NCI-H1930 (cell line): Measurements from ENCODE around the gene PNLIPRP1.

ENCODE experiments used
- DNase-seq, 2 experiments: peaks; one replicate each; lab custom pipeline; 2025; lab: John Stamatoyannopoulos, UW

The PNLIPRP1 gene

DNA sequence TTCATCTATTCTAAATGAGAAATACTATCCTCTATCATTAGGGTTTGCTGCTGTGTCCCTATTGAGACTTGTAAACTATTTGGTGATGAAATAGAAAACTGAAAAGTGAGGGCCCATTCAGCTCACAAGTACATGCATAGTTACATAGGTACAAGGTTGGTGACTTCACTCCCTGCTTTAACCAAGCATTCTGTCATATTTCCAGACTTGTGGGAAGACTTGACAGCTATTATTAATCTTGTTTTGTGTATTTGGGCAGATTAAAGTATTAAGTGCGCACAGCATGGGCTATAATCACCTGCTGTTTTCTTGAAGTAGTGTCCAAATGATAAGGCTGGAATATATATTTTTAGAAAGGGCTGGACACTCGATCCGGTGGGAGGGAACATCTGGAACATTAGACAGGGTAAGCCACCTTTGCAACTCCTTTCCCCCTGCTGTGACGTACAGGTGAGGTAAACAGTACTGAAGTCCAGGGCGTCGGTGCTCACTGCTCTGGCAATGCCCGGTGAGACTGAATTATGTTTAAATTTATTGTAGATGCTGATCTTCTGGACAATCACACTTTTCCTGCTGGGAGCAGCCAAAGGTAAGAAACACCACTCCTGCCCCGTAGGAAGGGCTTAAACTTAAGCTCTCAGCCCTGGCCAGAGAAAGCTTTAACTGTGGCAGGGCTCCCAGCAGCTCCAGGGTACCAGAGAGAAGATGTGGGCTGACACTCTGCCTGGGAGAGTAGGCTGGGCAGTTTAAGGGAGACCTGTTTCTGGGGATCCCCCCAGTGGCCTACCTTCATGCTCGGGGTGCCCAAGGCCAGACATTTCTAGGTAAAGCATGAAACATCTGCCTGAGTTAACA lies at the start of gene PNLIPRP1:
TSS of gene PNLIPRP1 (plus strand) at position 370 of the 855 bp plus-strand sequence. CDS start at position 541, 171 bp downstream.
- no peak for DNase-seq

DNA sequence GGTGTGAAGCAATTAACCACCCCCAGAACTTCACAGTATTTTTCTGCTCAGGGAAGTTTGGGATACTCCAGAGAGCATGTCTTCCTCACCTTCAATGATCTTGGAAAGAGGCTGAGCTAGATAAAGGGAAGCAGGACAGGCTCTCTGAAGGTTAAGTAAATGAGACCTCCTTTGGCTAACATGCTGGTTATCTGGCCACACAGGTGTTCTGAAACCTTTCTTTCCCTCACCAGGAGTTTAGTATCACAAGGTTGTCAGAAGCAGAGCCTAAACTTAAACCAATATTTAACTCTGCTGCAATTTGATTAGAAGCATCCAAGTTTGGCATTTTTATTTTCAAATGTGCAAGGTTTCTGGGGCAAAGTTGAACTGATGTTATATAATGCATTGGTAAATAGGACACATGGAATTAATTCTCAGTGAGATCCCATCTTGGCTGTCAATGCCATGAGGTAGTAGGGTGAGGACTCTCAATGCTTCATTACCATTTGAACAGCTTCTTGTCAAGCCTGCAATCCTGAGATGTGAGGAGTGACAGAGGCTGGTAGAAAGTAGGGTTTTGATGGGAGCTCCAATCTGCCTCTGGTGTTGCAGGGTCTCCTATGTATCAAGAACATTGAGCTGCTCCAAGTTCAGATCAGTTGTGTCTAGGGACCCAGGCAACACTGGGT lies 48.6 kb upstream of the PNLIPRP1 start:
- no peak for DNase-seq

DNA sequence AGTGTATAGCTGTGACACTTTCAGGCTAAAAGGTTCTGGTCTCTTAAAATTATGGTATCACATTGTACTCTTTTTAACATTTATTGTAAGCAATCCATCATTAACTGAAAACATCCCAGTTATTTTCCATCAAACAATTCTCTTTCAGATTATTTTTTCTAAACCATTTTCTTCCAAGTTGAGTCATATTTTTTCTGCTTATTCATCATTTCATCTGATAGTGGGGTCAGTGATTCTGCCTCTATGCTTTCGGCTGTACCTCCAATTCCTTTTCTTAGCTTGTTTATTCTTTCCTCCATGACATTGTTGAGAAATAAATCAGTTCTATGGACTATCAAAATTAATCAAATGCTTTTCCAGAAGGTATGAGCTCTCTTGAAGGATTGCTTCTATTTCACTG lies 45.6 kb upstream of the PNLIPRP1 start:
- no peak for DNase-seq

DNA sequence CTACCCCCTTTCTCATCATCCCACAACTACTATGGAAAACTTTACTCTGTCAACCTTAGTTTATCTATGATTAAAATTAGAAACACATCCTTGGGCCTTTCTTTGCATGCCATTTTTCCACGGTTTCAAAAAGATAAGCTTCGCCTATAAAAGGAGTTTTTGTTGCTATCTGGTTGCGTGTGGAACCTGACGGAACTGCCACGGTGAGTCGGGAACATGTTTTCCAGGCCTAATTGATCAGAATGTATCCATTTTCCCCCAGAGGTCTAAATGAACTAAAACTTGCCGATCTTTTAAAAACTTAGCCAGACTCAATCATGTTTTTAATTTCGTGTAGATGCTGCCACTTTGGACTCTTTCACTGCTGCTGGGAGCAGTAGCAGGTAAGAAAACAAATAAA lies 45.0 kb upstream of the PNLIPRP1 start, which contains the start of gene PNLIP:
TSS of gene PNLIP (plus strand) at position 176 of the 400 bp plus-strand sequence. CDS start at position 338, 162 bp downstream.
- no peak for DNase-seq

DNA sequence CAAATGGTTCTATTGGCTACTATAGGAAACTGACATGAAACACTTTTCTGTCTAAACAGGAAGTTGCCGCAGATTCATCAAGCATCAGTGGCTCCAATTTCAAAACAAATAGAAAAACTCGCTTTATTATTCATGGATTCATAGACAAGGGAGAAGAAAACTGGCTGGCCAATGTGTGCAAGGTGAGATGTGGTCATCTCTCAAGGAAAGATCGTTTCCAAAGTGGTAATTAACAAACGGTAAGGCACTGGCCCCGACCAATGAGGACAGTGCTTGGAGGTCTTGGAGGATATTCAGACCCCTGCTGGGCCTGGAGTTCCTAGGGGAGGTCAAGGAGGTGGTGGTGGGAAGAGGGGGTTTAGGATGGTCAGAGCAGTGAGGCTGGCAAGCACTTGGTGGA lies 42.5 kb upstream of the PNLIPRP1 start:
- no peak for DNase-seq

DNA sequence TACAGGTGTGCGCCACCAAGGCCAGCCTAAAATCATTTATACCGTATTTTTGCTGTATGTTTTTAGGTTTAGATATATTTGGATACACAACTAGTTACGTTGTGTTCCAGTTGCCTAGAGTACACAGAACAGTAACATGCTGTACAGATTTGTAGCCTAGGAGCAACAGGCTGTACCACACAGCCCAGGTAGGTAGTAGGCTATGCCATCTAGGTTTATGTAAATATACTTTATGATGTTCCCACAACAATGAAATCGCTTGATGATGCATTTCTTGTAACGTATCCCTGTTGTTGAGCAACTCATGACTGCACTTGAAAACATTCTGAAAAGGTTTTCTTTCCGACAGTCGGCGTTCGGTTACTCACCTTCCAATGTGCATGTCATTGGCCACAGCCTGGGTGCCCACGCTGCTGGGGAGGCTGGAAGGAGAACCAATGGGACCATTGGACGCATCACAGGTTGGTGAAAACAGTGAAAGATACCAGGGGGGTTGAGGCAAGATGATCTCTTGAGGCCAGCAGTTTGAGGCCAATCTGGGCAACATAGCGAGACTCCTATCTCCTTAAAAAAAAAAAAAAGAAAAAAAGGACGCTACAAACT lies 37.3 kb upstream of the PNLIPRP1 start:
- no peak for DNase-seq

DNA sequence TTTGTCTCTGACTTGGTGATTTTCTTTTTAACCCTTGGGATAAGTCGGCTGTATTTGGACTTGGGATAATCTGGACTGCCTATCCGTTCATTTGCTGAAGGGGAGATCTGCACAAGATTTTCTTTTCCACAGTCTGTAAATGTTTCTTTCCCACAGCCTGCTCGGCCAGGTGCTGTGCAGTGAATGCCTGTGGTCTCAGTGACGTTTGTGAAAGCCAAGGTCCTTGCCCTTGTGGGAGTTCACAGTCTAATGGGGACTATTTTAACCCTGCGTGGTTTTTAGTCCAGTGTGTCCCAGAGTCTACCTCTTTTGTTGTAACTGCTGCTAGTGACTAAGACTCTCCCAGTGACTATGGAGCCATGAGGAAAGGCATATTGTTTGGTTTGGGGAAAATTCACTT lies 36.1 kb upstream of the PNLIPRP1 start:
- no peak for DNase-seq

DNA sequence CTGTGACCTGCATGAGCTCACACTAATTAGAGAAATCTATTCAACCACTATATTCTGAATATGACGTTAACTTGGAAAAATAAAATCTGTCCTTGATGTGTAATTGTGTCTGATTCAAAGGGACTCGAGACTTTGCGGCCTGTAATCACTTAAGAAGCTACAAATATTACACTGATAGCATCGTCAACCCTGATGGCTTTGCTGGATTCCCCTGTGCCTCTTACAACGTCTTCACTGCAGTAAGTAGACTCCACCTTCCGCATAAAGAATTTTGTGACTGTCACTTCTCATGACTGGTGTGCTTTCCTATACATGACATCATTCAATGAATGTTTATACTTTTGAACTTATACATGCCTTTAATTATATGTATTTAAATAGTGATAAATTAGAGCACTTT lies 34.9 kb upstream of the PNLIPRP1 start:
- no peak for DNase-seq

DNA sequence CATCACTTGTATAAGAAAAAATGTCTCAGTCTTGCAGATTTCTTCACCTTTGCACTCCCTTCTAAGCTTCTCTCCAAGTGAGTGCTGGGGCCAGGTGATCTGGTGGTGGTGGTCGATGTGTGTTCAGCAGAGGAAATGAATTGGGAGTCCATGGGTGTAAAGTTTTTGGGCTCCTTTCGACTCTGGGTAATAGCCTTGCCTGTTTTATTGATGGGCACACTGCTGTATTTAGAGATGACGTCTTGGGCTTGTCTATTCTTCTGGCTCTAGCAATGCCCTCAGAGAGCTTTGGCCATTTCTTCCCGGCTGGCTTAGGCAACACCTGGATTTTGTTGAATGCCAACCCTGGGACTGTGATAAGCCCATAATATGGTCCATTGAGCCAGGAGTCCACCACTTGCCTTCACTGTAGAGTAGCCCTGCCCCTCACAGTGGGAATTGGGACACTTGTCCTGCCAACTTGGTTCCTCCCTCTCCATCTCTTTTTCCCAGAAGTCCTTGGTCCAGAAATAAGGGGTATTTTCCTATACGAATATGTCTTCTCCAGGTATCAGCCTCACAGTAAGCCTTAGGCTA lies 33.4 kb upstream of the PNLIPRP1 start:
- DNase-seq, result no peak

DNA sequence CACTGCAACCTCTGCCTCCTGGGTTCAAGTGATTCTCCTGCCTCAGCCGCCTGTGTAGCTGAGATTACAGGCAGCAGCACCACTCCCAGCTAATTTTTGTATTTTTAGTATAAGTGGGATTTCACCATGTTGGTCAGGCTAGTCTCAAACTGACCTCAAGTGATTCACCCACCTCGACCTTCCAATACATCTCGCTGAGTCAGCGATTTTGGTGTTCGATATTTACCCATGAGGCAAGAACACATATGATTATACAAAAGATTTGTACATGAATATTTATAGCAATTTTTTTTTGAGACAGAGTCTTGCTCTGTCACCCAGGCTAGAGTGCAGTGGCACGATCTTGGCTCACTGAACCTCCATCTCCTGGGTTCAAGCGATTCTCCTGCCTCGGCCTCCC lies 25.2 kb upstream of the PNLIPRP1 start:
- no peak for DNase-seq

DNA sequence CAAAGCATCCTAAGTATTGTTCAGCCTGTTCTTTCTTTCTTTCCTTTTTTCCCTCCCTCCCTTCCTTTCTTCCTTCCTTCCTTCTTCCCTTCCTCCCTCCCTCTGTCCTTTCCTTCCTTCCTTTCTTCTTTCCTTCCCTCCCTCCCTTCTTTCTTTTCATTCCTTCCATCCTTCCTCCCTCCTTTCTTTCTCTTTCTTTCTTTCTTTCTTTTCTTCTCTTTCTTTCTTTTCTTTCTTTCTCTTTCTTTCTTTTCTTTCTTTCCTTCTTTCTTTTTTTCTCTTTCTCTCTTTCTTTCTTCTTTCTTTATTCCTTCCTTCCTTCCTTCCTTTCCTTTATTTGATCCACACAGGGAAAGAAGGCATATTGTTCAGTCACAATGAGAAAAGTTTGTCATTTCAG lies 23.8 kb upstream of the PNLIPRP1 start:
- no peak for DNase-seq

DNA sequence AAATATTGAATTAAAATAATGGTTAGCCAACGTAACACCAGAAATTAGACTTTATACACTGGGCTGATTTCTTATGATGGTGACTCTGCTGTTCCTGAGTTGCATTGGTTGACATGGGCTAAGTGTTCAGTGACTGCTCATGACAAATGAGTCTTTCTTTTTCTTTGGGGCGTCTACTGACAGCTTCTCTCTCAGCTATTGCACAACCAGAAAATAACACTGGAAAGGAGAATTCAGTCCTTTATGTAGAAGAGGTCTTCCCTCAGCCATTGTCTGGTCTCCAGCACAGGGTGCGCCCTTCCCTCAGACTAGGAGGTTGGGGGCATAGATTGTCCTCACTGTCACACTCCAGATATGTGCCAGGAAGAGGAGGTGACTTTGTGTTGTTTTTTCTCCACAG lies 23.4 kb upstream of the PNLIPRP1 start:
- DNase-seq, result no peak

DNA sequence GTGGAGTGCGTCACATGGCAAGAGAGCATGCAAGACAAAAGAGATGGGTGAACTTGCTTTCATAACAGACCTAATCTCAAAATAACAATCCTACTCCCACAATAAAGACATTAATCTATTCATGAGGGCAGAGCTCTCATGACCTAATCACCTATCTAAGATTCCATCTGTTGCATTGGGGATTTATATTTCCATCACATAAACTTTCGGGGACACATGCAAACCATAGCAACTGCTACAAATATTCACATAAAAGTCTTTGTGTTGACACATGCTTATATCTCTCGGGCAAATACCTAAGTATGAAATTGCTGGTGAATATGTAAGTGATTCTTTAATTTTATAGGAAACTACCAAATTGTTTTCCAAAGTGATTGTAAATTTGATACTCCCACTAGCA lies 16.0 kb upstream of the PNLIPRP1 start:
- DNase-seq, result no peak

DNA sequence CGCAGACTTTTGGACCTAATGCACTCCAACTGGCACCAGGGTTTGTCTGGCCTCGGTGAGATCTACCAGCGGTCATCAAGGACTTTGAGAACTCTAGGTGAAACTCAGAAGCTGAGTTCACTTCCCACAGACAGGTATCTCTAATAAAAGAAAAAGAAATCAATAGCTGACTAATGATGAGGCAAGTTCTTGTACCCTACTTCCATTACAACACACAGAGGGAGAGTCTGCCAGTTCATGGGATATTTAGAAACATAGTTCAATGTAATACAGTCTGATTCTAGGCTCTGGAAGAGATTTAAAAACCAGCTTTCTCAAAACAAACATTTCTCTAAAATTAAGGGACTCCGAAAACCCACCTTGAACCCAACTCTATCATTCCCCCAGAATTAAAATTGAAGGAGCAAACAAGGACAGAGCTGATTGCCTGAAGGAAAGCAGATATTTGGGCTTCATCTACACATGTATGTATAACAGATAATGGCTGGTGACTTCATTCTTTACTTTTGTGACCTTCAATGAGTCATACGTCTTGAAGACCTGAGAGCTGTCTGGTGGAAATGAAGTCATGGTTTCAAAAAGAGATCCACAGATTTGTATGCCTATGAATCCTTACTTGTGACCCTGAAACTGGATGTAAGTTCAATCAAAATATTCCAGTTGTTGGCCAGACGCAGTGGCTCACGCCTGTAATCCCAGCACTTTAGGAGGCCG lies 2.7 kb upstream of the PNLIPRP1 start:
- no peak for DNase-seq

DNA sequence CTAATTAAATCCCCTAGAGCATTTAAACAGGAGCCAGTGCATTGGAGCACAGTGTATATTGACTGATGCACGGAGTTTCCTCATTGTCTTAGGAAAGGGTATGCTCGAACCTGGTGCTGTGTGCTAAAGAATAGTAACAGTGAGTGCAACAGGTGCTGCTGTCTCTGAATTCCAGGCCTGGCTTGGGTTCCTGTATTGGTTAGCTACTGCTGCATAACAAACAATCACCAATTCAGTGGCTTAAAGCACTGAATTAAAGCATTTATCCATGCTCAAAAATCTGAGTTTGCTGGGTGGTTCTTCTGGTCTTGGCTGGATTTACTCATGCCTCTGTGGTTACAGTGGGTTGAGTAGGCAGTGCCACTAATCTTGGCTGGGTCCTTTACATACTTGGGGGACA lies 1.8 kb upstream of the PNLIPRP1 start:
- DNase-seq, result no peak

DNA sequence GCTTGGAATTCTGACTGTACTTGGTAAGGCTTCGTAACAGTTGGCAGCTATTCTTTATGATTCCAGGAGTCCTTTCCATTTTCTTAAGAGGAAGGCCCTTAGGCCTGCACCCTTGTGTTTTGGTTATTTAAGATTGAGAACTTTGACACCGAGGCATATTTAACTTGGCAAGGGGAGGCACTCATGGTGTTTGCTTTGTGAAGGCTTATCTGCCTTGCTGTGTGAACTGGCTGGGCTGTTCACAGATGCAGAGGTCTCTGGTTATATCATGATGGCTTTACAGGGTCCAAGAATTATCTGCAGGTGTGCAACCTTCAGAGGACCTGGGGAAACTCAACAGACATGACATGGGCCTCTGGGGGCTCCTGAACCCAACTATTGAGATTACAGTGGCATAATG lies 833 bp upstream of the PNLIPRP1 start:
- no peak for DNase-seq

DNA sequence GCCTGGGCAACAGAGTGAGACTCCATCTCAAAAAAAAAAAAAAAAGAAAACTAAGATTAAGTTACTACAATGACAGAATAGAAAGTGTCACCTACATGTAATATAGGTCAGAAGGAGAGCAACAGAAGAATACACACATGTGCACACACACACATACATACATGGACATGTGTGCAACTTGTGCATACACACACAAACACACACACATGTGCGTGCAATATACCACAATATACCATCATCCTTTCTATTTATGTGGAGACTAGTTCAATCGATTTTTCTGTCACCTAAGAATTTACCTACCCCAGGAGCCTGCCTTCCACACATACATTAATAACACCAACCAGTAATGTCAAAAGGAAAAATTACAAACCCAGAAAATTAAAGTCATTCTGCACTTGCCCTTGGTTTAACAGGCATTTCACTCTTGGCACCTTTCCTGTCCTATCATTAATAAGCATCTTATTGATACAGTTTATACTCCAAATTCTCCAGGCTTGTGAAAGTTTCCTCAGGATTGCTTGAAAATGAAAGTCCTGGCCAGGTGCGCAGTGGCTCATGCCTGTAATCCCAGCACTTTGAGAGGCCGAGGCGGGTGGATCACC lies 2.5 kb downstream of the PNLIPRP1 start:
- no peak for DNase-seq

DNA sequence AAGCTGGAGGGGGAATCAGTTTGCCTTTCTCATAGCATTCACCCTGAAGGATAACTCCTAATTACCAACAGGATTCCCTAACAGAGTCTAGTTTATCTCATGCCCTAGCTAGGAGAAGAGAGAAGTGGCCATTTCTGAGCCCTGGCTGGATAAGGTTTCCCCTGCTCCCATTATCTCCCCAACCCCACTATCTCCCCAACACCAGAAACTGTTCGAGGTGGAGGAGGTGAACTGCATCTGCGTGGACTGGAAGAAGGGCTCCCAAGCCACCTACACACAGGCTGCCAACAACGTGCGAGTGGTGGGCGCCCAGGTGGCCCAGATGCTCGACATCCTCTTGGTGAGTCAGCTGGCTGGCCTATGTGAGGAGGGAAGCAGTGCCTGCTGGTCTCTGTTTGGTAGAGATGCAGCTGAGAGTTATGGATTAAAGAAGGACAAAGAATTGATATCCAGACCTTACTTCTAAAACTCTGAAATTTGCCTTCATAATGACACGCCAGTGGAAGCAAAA lies 3.8 kb downstream of the PNLIPRP1 start:
- no peak for DNase-seq

DNA sequence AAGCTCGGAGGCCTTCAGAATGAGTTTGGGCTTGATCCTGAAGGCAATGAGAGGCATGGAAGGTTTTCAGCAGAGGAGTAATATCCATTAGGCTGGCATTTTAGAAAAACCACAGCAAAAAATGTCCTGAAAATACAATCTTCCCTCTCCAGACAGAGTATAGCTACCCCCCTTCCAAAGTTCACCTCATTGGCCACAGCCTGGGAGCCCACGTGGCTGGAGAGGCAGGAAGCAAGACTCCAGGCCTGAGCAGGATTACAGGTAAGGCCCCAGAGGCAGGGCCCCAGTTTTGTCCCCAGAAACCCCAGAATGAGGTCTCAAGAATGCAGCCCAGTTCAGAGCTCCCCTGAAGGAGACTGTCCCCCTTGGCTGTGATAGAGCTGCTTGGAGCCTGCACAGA lies 5.3 kb downstream of the PNLIPRP1 start:
- DNase-seq, result no peak

DNA sequence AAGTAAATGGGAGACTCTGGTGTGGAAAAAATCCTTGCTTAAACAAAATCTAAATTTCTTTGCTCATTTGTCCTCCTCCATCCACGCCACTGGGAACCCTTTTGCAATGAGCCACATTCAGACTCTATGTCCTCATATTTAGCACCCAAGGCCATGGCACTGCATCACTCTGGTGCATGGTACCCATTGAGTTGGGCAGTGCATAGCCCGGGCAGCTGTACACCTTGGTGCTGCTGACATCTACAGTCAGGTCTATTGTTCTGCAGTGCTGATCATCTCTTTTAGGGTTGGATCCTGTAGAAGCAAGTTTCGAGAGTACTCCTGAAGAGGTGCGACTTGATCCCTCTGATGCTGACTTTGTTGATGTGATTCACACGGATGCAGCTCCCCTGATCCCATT lies 6.8 kb downstream of the PNLIPRP1 start:
- DNase-seq, result no peak

DNA sequence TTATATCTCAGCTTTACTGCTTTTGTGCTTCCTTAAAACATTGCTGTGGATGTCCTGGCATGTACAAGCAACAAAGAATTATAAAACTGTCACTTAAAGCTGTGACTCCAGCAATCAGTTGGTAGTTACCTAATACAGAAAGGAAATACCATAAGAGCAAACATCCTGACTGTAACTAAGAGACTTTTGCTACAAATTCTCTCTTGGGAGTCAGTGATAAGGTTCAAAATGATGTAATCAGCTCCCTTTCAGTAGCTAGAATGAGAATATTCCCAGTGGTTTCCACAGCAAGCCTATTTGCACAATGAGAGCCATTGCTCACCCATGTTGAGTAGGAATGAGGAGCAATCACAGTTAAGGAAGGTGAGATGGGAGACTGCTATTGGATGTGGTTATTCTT lies 7.6 kb downstream of the PNLIPRP1 start:
- no peak for DNase-seq
